ENCODE data around the gene ZNF385B. TPM values are rescaled to one million over a fixed set of nuclear protein-coding genes. Genes with fewer than 3 reads are reported as not detected.

The ZNF385B gene
- polyA plus RNA-seq, 1 experiment = not detected

DNA sequence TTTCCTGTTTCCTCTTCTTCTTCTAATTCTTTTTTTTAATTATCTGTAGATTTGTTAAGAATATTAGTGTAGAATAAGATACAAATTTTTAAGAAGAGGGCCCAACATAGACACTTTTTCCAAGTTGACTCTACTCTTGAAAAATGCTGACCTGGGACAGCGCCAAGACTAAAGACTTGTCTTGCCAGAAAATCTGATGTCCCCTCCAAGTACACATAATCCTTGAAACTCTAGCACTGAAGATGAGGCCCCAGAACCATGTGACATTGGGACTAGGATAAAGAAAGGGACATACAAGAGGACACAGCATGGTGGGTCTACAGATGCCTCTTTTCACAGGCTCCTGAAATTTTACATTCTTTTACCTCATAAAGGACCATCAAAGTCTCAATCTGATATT, 325.2 kb downstream of the ZNF385B start:
- CTCF ChIA-PET = no interaction called here
- Histone ChIP-seq H3K4me3 (ENCODE audit: low read depth, low read length) (no peak overlapping the region), H3K27ac (ENCODE audit: low read depth, low read length) (no peak overlapping the region), H3K9me3 (ENCODE audit: control insufficient read depth, insufficient read depth, low read length) (no peaks in the 10 kb centered on the region), H3K27me3 (ENCODE audit: control insufficient read depth, insufficient read depth, low read length) (no peaks in the 10 kb centered on the region)
- no peak for TF ChIP-seq CTCF (IDR thresholded peaks at IDR 0.05; ENCODE audit: low read depth, low read length)
- no peak for DNase-seq (ENCODE audit: low read depth, low spot score)
- POLR2A ChIA-PET = no interaction called here

DNA sequence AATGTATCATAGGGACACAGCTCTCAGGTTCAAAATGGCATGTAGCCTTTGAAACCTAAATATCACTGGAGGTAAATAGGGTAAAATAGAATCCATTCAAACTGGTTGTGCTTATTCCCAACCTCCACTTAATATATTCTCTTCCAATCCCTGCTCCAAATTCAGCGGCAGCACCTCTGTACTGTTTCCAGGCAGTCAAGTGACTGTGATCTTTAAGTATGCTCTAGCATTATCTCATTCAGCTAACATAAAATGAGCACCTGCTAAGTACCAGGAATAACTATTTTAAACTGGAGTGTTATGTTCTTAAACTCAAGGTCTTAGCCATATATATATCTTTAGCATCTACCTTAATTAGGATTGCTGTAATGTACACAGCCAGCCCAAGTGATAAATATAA, 327.5 kb downstream of the ZNF385B start:
- Histone ChIP-seq H3K27me3 (ENCODE audit: control insufficient read depth, insufficient read depth, low read length) (no peaks in the 10 kb centered on the region), H3K9me3 (ENCODE audit: control insufficient read depth, insufficient read depth, low read length) (no peaks in the 10 kb centered on the region), H3K4me3 (ENCODE audit: low read depth, low read length) (no peak overlapping the region), H3K27ac (ENCODE audit: low read depth, low read length) (no peak overlapping the region)
- TF ChIP-seq CTCF (IDR thresholded peaks at IDR 0.05; ENCODE audit: low read depth, low read length) = no peak
- no peak for DNase-seq (ENCODE audit: low read depth, low spot score)
- ChIA-PET CTCF (no interaction called here), POLR2A (no interaction called here)

DNA sequence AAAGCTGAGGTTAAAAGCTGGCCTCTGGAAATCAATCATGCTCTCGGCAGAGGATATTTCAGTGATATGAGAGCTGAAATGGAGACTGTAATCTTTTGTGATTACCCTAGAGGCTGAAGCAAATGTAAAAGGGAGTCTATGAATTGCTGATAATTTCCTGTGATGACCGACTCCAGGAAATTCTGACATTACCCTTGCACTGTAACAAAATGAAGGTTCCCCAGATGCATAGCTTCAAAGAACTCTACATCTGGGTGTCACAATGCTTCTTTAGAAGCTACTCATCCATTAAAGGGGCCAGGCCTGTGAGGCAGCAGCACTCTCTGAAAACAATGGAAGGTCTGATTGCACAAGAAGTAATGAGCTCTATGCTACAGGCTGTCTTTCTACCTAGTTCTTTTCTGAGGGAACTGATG, 328.5 kb downstream of the ZNF385B start:
- DNase-seq (ENCODE audit: low read depth, low spot score) = no peak
- POLR2A ChIA-PET = no interaction called here
- no peak overlapping the region for H3K27ac ChIP-seq (ENCODE audit: low read depth, low read length)
- H3K9me3 ChIP-seq (ENCODE audit: control insufficient read depth, insufficient read depth, low read length) = no peaks in the 10 kb centered on the region
- CTCF ChIA-PET = no interaction called here
- no peaks in the 10 kb centered on the region for H3K27me3 ChIP-seq (ENCODE audit: control insufficient read depth, insufficient read depth, low read length)
- no peak overlapping the region for H3K4me3 ChIP-seq (ENCODE audit: low read depth, low read length)
- TF ChIP-seq CTCF (IDR thresholded peaks at IDR 0.05; ENCODE audit: low read depth, low read length) = no peak

DNA sequence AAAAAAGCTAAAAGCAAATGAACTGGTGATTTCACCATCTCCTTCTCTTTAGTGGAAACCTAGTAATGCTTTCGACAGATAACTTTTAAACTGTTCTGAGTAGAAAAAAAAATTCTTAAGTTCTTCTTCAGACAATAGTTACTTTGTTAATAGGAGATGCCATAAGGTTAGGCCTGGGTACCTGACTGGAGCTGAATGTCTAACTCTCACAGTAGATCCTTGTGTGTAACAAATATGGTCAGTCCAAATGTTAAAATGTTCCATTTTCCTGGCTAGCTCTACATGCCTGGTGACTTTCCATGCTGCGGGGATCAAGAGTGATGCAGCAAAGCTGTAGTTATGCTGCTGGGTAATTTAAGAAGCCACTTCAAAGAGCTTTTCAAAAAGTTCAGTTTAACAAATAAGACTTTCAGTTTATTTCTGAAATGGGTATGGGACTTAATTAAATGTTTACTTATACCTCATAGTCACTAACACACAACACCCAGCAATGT, 332.8 kb downstream of the ZNF385B start:
- ChIA-PET CTCF (no interaction called here), POLR2A (no interaction called here)

DNA sequence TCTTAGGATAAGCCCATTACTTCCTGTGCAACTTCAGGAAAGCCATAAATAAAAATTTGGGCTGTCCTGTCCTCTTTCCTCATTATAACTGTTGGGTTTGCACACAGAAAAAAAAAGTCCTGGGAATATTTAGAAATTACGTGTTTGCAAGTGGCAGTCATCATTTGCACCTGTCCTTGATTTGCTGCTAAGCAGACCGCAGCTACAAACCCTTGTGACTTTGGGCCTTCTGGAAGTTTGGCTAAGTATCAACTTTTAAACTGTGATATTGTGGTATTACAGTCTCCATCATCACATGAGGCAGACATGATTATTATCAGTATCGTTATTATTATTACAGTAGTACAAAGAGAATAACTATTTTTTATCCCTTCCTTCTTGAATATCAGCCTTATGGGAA, 336.1 kb downstream of the ZNF385B start:
- no peak for TF ChIP-seq CTCF (IDR thresholded peaks at IDR 0.05; ENCODE audit: low read depth, low read length)
- Histone ChIP-seq H3K9me3 (ENCODE audit: control insufficient read depth, insufficient read depth, low read length) (no peaks in the 10 kb centered on the region; the same call in 1 of the 2 replicates), H3K4me3 (ENCODE audit: low read depth, low read length) (no peak overlapping the region), H3K27me3 (ENCODE audit: control insufficient read depth, insufficient read depth, low read length) (no peaks in the 10 kb centered on the region), H3K27ac (ENCODE audit: low read depth, low read length) (no peak overlapping the region)
- ChIA-PET POLR2A (no interaction called here), CTCF (no interaction called here)
- DNase-seq (ENCODE audit: low read depth, low spot score) = no peak

More for the DNA sequence above, 332.8 kb downstream of the ZNF385B start:
- TF ChIP-seq CTCF (IDR thresholded peaks at IDR 0.05; ENCODE audit: low read depth, low read length) = no peak
- no peak for DNase-seq (ENCODE audit: low read depth, low spot score)
- Histone ChIP-seq H3K27me3 (ENCODE audit: control insufficient read depth, insufficient read depth, low read length) (no peaks in the 10 kb centered on the region), H3K4me3 (ENCODE audit: low read depth, low read length) (no peak overlapping the region), H3K27ac (ENCODE audit: low read depth, low read length) (no peak overlapping the region), H3K9me3 (ENCODE audit: control insufficient read depth, insufficient read depth, low read length) (no peaks in the 10 kb centered on the region; the same call in 1 of the 2 replicates)
